ENCODE results near the gene KBTBD12.

DNA sequence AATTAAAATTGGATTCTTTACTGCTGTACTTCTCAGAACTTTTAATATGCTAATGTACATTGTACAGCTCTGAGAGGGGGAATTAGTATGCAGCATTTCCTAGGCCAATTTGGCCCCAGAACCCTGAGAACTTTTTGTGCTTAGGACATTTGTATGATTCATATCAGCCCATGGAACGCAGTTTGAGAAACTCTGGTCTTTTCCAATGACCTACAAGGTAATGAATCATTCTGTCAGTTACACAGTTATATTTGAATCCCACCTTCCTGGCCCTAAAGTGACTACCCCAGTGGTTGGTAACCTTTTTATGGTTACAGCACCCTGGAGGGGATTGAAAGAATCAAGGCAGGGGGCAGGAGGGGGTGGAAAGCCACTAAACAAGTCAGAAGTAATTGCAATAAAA lies 25.6 kb upstream of the KBTBD12 start:
- TF ChIP-seq CTCF (conservative IDR thresholded peaks at IDR 0.05) = no peak
- no peak for TF ChIP-seq ZFX (IDR thresholded peaks at IDR 0.05)
